ENCODE results near the gene DOCK10.

The DOCK10 gene

DNA sequence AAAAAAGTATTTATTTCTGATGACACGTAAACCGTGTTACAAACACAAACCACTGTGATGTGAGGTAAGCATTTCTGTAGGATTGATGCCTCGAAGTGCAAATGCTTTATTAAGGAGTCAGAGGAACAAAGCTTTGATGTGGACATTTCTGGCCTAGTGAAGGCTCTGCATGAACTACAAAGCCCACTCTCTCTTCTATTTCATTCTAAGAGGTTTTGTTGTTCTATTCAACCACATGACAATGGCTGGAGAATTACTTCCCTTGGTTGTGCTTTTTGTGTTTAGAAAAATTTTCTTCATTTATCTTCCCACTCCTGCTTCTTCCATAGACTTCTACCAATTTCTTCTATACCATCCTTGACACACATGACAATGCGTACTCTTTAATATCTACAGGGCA lies 200.4 kb downstream of the DOCK10 start:
- TF ChIP-seq CTCF (conservative IDR thresholded peaks at IDR 0.05; ENCODE audit: low read length) = no peak
- DNase-seq (ENCODE audit: low read depth) = no peak
- no peak overlapping the region for H3K4me3 ChIP-seq (ENCODE audit: low read length)

DNA sequence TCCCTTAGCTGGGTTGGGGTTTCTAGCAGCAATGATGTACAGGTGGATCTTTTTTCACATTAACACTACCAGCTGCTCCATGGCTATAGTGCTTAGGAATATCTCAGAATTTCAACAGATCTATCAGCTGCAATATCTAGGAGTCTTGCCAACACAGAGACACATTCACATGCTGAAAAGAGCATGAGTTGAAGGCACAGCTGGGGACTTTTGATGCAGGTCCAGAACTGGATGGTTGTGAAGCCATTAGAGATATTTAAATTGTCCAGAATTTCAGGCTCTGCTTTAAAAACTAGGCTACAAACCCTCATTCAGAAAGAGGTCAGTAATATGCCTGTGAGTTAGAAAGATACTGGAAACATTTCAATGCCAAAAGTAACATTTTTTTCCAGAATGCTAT lies 203.9 kb downstream of the DOCK10 start:
- no peak overlapping the region for H3K4me3 ChIP-seq (ENCODE audit: low read length)
- DNase-seq (ENCODE audit: low read depth) = peak; percentile 89
- TF ChIP-seq CTCF (conservative IDR thresholded peaks at IDR 0.05; ENCODE audit: low read length) = no peak

DNA sequence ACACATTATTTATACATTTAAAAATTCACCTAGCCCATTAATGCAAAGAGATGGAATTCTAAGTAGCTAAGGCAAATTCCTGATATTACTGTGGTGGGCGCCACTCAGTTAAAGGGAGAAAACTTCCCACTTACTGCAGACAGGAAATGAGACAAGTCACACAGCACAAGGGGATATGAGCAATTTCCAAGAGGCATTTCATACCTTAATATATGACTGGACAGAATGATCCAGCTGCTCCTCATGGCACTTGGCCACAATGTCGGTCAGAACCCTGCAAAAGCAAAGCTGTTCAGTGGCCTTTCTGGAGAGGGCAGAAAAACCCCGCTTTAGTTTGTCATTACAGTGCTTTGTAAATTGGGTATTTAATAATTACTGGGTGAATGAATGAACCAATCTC lies 204.7 kb downstream of the DOCK10 start:
- DNase-seq (ENCODE audit: low read depth) = peak; percentile 92
- peak; percentile 17; the same call in 1 of the 2 replicates for TF ChIP-seq CTCF (conservative IDR thresholded peaks at IDR 0.05; ENCODE audit: low read length)
- H3K4me3 ChIP-seq (ENCODE audit: low read length) = no peak overlapping the region

- no peak for TF ChIP-seq CTCF (conservative IDR thresholded peaks at IDR 0.05; ENCODE audit: low read length)
- no peak for DNase-seq (ENCODE audit: low read depth)
- H3K4me3 ChIP-seq (ENCODE audit: low read length) = no peak overlapping the region
Observed at GRCh38 chr2:224837066-224837465, 205.2 kb downstream of the DOCK10 start.

DNA sequence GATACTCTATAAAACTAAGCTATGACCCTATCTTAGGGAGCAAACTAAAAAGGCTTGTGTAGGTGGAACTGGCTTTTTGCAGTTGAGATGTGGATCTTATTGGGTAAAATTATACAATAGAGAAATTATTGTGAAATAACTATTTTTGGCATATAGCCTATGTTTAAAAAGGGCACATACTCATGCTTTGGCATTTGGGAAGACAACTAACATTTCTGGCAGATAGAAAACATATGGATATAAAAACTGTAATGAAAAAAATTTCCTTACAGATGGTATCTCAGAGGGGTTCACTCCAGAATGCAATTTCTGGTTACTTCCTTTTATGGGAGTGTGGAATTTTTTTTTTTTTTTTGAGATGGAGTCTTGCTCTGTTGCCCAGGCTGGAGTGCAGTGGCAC lies 206.0 kb downstream of the DOCK10 start:
- no peak for TF ChIP-seq CTCF (conservative IDR thresholded peaks at IDR 0.05; ENCODE audit: low read length)
- no peak overlapping the region for H3K4me3 ChIP-seq (ENCODE audit: low read length)
- peak; percentile 88 for DNase-seq (ENCODE audit: low read depth)

DNA sequence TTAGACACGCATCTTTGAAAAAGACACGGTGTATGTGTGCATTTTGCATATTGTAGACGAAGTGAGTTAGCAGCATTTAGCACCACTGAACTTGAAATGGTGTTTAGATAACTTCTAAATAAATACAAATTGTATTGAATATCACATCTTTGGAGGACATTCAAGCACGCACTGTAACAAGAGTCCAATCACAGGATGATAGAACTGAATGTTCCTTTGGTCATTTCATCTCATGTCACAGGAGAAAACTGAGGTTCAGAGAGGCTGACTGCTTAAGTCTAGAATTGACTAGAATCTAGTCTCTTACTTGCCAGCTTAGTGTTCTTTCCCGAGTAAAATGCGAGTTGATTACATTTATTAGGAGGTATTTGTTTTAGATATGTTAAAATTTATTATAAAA lies 206.9 kb downstream of the DOCK10 start:
- no peak for DNase-seq (ENCODE audit: low read depth)
- TF ChIP-seq CTCF (conservative IDR thresholded peaks at IDR 0.05; ENCODE audit: low read length) = no peak
- no peak overlapping the region for H3K4me3 ChIP-seq (ENCODE audit: low read length)

DNA sequence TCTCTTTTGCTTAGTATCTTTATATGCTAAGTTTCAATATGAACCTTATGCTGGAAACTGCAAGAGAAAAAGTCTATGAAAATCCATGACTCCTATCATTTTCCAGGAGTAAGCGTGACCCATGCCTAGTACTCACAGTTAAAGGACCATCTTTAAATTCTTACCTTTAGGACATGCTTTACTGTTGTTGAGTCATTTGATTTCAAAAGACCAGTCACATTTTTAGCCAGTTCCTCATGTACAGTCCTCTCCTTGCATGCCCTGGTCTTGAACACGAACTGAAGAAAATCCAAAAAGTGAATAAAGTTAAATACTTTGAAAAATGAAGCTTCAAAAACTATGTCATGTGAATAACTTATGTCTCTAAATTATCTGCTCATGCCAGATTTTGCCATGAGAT lies 208.3 kb downstream of the DOCK10 start:
- no peak for DNase-seq (ENCODE audit: low read depth)
- no peak overlapping the region for H3K4me3 ChIP-seq (ENCODE audit: low read length)
- no peak for TF ChIP-seq CTCF (conservative IDR thresholded peaks at IDR 0.05; ENCODE audit: low read length)
